NB4 (cell line): ENCODE data around the gene INPP5A.

ENCODE experiments used
- DNase-seq: peaks from one replicate; pipeline ENCODE4 v3.0.0; 2010; ENCODE audit warnings: low read depth
- H3K4me3 ChIP-seq: one replicate; pipeline ENCODE4 v1.5.1; 2011; ENCODE audit warnings: mild to moderate bottlenecking, low read depth, low read length, moderate library complexity
- CTCF ChIP-seq: IDR thresholded peaks from one replicate; pipeline ENCODE4 v1.5.1; 2012; ENCODE audit warnings: low read depth, low read length
- MAX ChIP-seq: IDR thresholded peaks from 2 replicates; pipeline ENCODE4 v1.6.1; 2011; ENCODE audit warnings: low read depth, low read length
- MYC ChIP-seq: IDR thresholded peaks from 2 replicates; pipeline ENCODE4 v1.6.1; 2011; ENCODE audit warnings: low read depth, low read length
- POLR2A ChIP-seq: IDR thresholded peaks from 2 replicates; pipeline ENCODE4 v1.6.1; 2011; ENCODE audit warnings: mild to moderate bottlenecking; ENCODE audit not compliant: insufficient read length; ENCODE audit errors: extremely low read depth

The INPP5A gene

GRCh38 chr10:132651511-132652029, 114.0 kb downstream of the INPP5A start:
- no peak for DNase-seq
- no peak overlapping the region for H3K4me3 ChIP-seq
- no peak for TF ChIP-seq MYC
- TF ChIP-seq MAX: no peak
- no peak for TF ChIP-seq POLR2A
- no peak for TF ChIP-seq CTCF

- TF ChIP-seq MAX (no peak), POLR2A (no peak), MYC (no peak), CTCF (no peak)
- no peak overlapping the region for H3K4me3 ChIP-seq
- no peak for DNase-seq
These were observed 114.9 kb downstream of the INPP5A start for GRCh38 chr10:132652446-132652845.

GRCh38 chr10:132652936-132653590, 115.5 kb downstream of the INPP5A start:
- no peak overlapping the region for H3K4me3 ChIP-seq
- TF ChIP-seq MAX (no peak), POLR2A (no peak), MYC (no peak), CTCF (no peak)
- DNase-seq: no peak

- DNase-seq: no peak
- no peak overlapping the region for H3K4me3 ChIP-seq
- no peak for TF ChIP-seq MAX
- no peak for TF ChIP-seq POLR2A
- TF ChIP-seq MYC: no peak
- no peak for TF ChIP-seq CTCF
These were observed 116.1 kb downstream of the INPP5A start for GRCh38 chr10:132653721-132654120.

GRCh38 chr10:132654121-132654571, 116.6 kb downstream of the INPP5A start:
- TF ChIP-seq MYC: no peak
- no peak for TF ChIP-seq CTCF
- H3K4me3 ChIP-seq: no peak overlapping the region
- DNase-seq: no peak
